Esophagus muscularis mucosa (tissue), 4 donors: ENCODE data around the gene GPBP1L1. TPM values are rescaled to one million over a fixed set of nuclear protein-coding genes. Genes with fewer than 3 reads are reported as not detected.

Source experiments
- DNase-seq: peaks from one replicate; pipeline ENCODE4 v3.0.0-alpha.2; 2017; ENCODE audit errors: extremely low spot score
- H3K27ac ChIP-seq, 4 donors: fragments of 200-600 bp; sonication (generic); replicated peaks in 1 of 4; 1 replicate in 3 of 4; 2 replicates in 1 of 4; pipeline ENCODE4 v1.5.1; 2016 to 2019; ENCODE audit warnings: mild to moderate bottlenecking in 1 of 4
- H3K27me3 ChIP-seq, 4 donors: fragments of 200-600 bp; sonication (generic); one replicate each; pipeline versions ENCODE4 v1.5.1 to v1.6.0; 2016 to 2019
- H3K36me3 ChIP-seq, 4 donors: fragments of 200-600 bp; sonication (generic); one replicate each; pipeline ENCODE4 v1.5.1; 2016 to 2019
- H3K4me1 ChIP-seq, 4 donors: fragments of 200-600 bp; sonication (generic); one replicate each; pipeline ENCODE4 v1.5.1; 2016 to 2019
- H3K4me3 ChIP-seq, 4 donors: fragments of 200-600 bp; sonication (generic); 1 replicate in 2 of 4; 2 replicates in 2 of 4; pipeline ENCODE4 v1.5.1; 2016 to 2019; ENCODE audit warnings: mild to moderate bottlenecking in 4 of 4, moderate library complexity in 1 of 4
- H3K9me3 ChIP-seq, 4 donors: fragments of 200-600 bp; sonication (generic); 1 replicate in 3 of 4; 2 replicates in 1 of 4; pipeline ENCODE4 v1.5.1; 2016 to 2019
- CTCF ChIP-seq, 3 experiments: fragments of 200-600 bp in 2 of 3; fragments of 450-650 bp in 1 of 3; sonication (generic) in 2 of 3; IDR thresholded peaks; one replicate each; pipeline ENCODE4 v1.5.1; 2017 to 2019; ENCODE audit warnings: antibody characterized with exemption in 3 of 3, mild to moderate bottlenecking in 2 of 3, moderate library complexity in 1 of 3
- EP300 ChIP-seq: sonication (generic); formaldehyde crosslinking; IDR thresholded peaks from one replicate; pipeline ENCODE4 v1.6.1; 2017; ENCODE audit warnings: antibody characterized with exemption
- POLR2A ChIP-seq: fragments of 450-650 bp; IDR thresholded peaks from one replicate; pipeline ENCODE4 v1.6.1; 2017; ENCODE audit warnings: antibody characterized with exemption, moderate library complexity, mild to moderate bottlenecking, low read depth
- POLR2AphosphoS5 ChIP-seq, 2 donors: sonication (generic); formaldehyde crosslinking; IDR thresholded peaks; one replicate each; pipeline ENCODE4 v1.6.1; 2017; ENCODE audit warnings: antibody characterized with exemption in 2 of 2
- WGBS: methylation state at CpG from one replicate; pipeline ENCODE4 v1.1.5; 2018; 5-methylcytosine and 5-hydroxymethylcytosine counted together
- intact Hi-C: fragments of 100-400 bp; cut with DNase I; formaldehyde crosslinking; loops from one replicate; pipeline ENCODE4 v1.15.1; 2023
- total RNA-seq, 4 donors: library from RNA; depleted of rRNA; stranded (reverse); fragments of >200 nt; gene quantifications; one replicate each; pipeline versions ENCODE4 v1.1.0 to v1.2.1, GENCODE V29; 2016

The GPBP1L1 gene
- total RNA-seq, 4 donors from 2014 or later = 87.6 to 110 (median 98.7) TPM

DNA sequence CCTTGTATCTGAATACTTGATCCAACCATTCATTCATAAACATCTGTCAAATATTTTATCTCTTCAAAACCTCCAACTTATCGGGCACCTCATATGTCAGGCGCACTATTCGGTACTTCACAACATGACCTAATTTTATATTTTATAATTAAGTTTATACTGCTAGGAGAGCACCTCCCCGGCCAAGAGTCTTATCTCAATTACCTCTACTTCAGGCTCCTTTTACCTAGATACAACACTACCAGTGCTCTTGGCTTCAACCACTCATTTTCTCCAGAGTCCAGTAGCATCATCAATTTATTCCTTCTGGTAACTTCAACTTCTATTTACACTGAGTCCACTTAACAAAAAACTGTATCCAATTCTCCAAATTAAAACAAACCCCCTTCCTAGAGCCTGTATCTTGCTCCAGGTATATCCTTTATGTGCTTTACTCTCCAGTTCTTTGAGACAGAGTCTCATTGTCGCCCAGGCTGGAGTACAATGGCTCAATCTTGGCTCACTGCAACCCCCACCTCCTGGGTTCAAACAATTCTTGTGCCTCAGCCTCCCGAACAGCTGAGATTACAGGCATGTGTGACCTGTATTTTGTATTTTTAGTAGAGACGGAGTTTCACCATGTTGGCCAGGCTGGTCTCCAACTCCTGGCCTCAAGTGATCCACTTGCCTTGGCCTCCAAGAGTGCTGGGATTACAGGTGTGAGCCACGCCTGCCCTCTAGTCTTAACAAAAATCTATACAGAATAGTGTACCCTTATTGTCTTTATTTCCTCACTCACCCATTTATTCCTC lies 18.8 kb downstream of the GPBP1L1 start:
- 80% methylated on average over 8 of the region's 8 CpGs for WGBS
- DNase-seq = no peak
- Histone ChIP-seq H3K36me3 (peaks cover 0 to 4% (median 0%) of the 10 kb centered on the region in 4 donors), H3K4me1 (peaks cover 41 to 53% (median 50%) of the 10 kb centered on the region in 4 donors), H3K9me3 (no peaks in the 10 kb centered on the region), H3K27me3 (no peaks in the 10 kb centered on the region), H3K27ac (no peak overlapping the region), H3K4me3 (no peak overlapping the region)
- intact Hi-C loops = no loop called here
- TF ChIP-seq CTCF (IDR thresholded peaks at IDR 0.05) (no peak), POLR2A (no peak), EP300 (no peak), POLR2AphosphoS5 (IDR thresholded peaks at IDR 0.05) (no peak)

- Histone ChIP-seq H3K27ac (no peak overlapping the region), H3K27me3 (no peaks in the 10 kb centered on the region), H3K36me3 (peaks cover 0 to 4% (median 0%) of the 10 kb centered on the region in 4 donors), H3K4me3 (no peak overlapping the region), H3K4me1 (peaks cover 41 to 56% (median 51%) of the 10 kb centered on the region in 4 donors), H3K9me3 (no peaks in the 10 kb centered on the region)
- TF ChIP-seq POLR2A (no peak), EP300 (no peak), CTCF (IDR thresholded peaks at IDR 0.05) (no peak), POLR2AphosphoS5 (IDR thresholded peaks at IDR 0.05) (no peak)
- DNase-seq = no peak
- 85% methylated on average over 2 of the region's 2 CpGs for WGBS
- intact Hi-C loops = no loop called here
Measured at GRCh38 chr1:45666836-45667235, 19.5 kb downstream of the GPBP1L1 start.

DNA sequence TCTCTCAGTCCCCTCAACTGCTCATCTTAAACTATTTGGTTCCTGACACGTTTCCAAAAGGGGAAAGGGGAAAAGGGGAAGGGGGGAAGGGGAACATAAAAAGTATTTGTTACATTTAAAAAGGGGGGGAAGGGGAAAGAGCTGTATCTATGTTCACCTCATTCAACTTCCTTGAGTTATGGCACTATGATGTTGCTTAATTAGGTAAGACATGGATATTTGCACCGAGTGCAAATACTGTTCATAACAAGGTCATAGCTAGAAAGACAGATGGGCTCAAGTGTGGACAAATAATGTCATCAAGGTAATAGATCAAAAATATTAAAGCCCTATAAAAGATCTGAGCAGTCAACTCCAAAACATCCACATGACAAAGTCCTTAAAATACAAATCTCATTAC lies 26.0 kb downstream of the GPBP1L1 start:
- Histone ChIP-seq H3K27me3 (no peaks in the 10 kb centered on the region), H3K27ac (no peak overlapping the region), H3K9me3 (no peaks in the 10 kb centered on the region), H3K4me3 (no peak overlapping the region), H3K36me3 (peaks cover 37 to 61% (median 54%) of the 10 kb centered on the region in 4 donors), H3K4me1 (peaks cover 0 to 29% (median 12%) of the 10 kb centered on the region in 4 donors)
- no peak for DNase-seq
- intact Hi-C loops = no loop called here
- TF ChIP-seq EP300 (no peak), CTCF (IDR thresholded peaks at IDR 0.05) (no peak), POLR2AphosphoS5 (IDR thresholded peaks at IDR 0.05) (no peak), POLR2A (no peak)
- WGBS = 33% methylated on average over 2 of the region's 2 CpGs

DNA sequence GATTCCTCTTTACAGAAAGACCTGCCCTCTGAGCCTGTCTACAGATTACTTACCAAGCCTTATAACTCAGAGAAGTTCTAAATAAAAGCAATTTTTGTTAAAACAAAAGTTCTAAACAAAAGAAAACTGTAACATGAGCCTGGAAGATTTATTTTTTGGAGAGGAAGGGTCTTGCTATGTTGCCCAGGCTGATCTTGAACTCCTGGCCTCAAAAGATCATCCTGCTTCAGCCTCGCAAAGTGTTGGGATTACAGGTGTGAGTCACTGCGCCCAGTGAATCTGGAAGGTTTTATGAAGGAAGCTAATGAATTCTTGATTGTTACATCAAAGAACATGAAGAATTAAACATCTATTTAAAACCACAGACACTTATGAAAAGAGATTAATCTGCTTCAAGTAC lies 27.1 kb downstream of the GPBP1L1 start:
- Histone ChIP-seq H3K9me3 (no peaks in the 10 kb centered on the region), H3K4me3 (no peak overlapping the region), H3K4me1 (peaks cover 0 to 29% (median 12%) of the 10 kb centered on the region in 4 donors), H3K27me3 (no peaks in the 10 kb centered on the region), H3K27ac (no peak overlapping the region), H3K36me3 (peaks cover 48 to 73% (median 65%) of the 10 kb centered on the region in 4 donors)
- WGBS = 89% methylated on average over 2 of the region's 2 CpGs
- intact Hi-C loops = no loop called here
- TF ChIP-seq POLR2A = no peak
- TF ChIP-seq CTCF (IDR thresholded peaks at IDR 0.05) = no peak
- DNase-seq = no peak
